Stimulated activated CD4-positive, alpha-beta T cell treated with anti-CD3 and anti-CD28 coated beads, TNF-alpha, amount 100 ng/mL, for 4 hours (primary cell): ENCODE results near the gene EPHB6.

Source experiments
- DNase-seq, 3 experiments: peaks; one replicate each; pipeline ENCODE4 v3.0.0-alpha.2; 2020; ENCODE audit warnings: low read depth in 3 of 3

EPHB6 gene

GRCh38 chr7:142835487-142835886 lies 19.4 kb upstream of the EPHB6 start:
- DNase-seq = no peak

GRCh38 chr7:142836426-142836825 lies 18.4 kb upstream of the EPHB6 start:
- DNase-seq = no peak

- DNase-seq = no peak
These were observed 16.2 kb upstream of the EPHB6 start for GRCh38 chr7:142838461-142839213.

- DNase-seq = no peak
These were observed 12.6 kb upstream of the EPHB6 start for GRCh38 chr7:142842251-142842766.

- no peak for DNase-seq
These were observed 7.5 kb upstream of the EPHB6 start for GRCh38 chr7:142847353-142847752.

- no peak for DNase-seq
These were observed 3.6 kb upstream of the EPHB6 start for GRCh38 chr7:142851269-142851668.

- no peak for DNase-seq
These were observed 3.0 kb upstream of the EPHB6 start for GRCh38 chr7:142851919-142852318.

- peak; percentile 28 to 48 (median 40) for DNase-seq
These were observed 1.0 kb upstream of the EPHB6 start for GRCh38 chr7:142853739-142854371.

- no peak for DNase-seq
These were observed 353 bp downstream of the EPHB6 start for GRCh38 chr7:142855114-142855743.

- no peak for DNase-seq
These were observed 1.1 kb downstream of the EPHB6 start for GRCh38 chr7:142855756-142856564.

- DNase-seq = no peak
These were observed 1.8 kb downstream of the EPHB6 start for GRCh38 chr7:142856565-142857245.

- DNase-seq = no peak
These were observed 2.7 kb downstream of the EPHB6 start for GRCh38 chr7:142857625-142858024.

- DNase-seq = no peak
These were observed 4.5 kb downstream of the EPHB6 start for GRCh38 chr7:142859411-142859810.

- DNase-seq = no peak
These were observed 5.0 kb downstream of the EPHB6 start for GRCh38 chr7:142859829-142860228.

- DNase-seq = no peak
These were observed 6.1 kb downstream of the EPHB6 start for GRCh38 chr7:142860968-142861367.

GRCh38 chr7:142862351-142862750 lies 7.5 kb downstream of the EPHB6 start:
- DNase-seq = no peak

GRCh38 chr7:142862786-142863400 lies 8.0 kb downstream of the EPHB6 start:
- DNase-seq = no peak

- no peak for DNase-seq
These were observed 9.2 kb downstream of the EPHB6 start for GRCh38 chr7:142863891-142864685.

GRCh38 chr7:142864980-142865747 lies 10.3 kb downstream of the EPHB6 start:
- no peak for DNase-seq
